Endothelial cell of umbilical vein (primary cell): ENCODE measurements around the gene AGGF1. TPM values are rescaled to one million over a fixed set of nuclear protein-coding genes. Genes with fewer than 3 reads are reported as not detected.

Experiments
- BruUV-seq: library from RNA; stranded (reverse); fragments of 400-500 nt; replicated peaks from 2 replicates; lab custom pipeline; 2021; lab: Mats Ljungman, UMichigan
- CTCF ChIA-PET: fragments of 300-600, 350-600 bp; sonication (Branson Sonifier 250); formaldehyde crosslinking; loops from one replicate; lab custom pipeline; 2021; ENCODE audit warnings: antibody characterized with exemption, inconsistent platforms; lab: Charles Lee
- POLR2A ChIA-PET: fragments of 300-600, 350-600 bp; sonication (Branson Sonifier 250); formaldehyde crosslinking; loops from one replicate; lab custom pipeline; 2021; ENCODE audit warnings: antibody characterized with exemption, inconsistent platforms; lab: Charles Lee
- DNase-seq: peaks from one replicate; pipeline ENCODE4 v3.0.0-alpha.2; 2011; ENCODE audit warnings: low read depth, low spot score
- FAIRE-seq: peaks from 2 replicates; lab custom pipeline; 2011; peaks lifted over from hg19 to GRCh38; lab: Jason Lieb, UNC
- H2AFZ ChIP-seq: 2 replicates; pipeline ENCODE4 v1.6.0; 2012; ENCODE audit warnings: low read depth, low read length, control low read depth, inconsistent platforms
- H3K27ac ChIP-seq: 2 replicates; pipeline ENCODE4 v1.5.1; 2011; ENCODE audit warnings: low read depth, mild to moderate bottlenecking, control low read depth, low read length, moderate library complexity; ENCODE audit not compliant: insufficient read depth
- H3K27me3 ChIP-seq, 2 experiments: 2 replicates each; pipeline versions ENCODE4 v1.6.0 to v1.6.1; 2011; ENCODE audit warnings: low read length in 2 of 2, mixed read lengths in 1 of 2; ENCODE audit not compliant: control insufficient read depth in 2 of 2, insufficient read depth in 2 of 2
- H3K36me3 ChIP-seq, 2 experiments: 2 replicates in 1 of 2; 3 replicates in 1 of 2; pipeline ENCODE4 v1.5.1; 2011; ENCODE audit warnings: low read length in 2 of 2, mild to moderate bottlenecking in 1 of 2, moderate library complexity in 1 of 2; ENCODE audit not compliant: control insufficient read depth in 2 of 2, insufficient read depth in 2 of 2; ENCODE audit errors: extremely low read depth in 1 of 2
- H3K4me1 ChIP-seq: 3 replicates; pipeline ENCODE4 v1.5.1; 2011; ENCODE audit warnings: mild to moderate bottlenecking, low read length; ENCODE audit not compliant: control insufficient read depth, insufficient read depth; ENCODE audit errors: extremely low read depth
- H3K4me2 ChIP-seq: 2 replicates; pipeline ENCODE4 v1.6.1; 2011; ENCODE audit warnings: low read length, control low read depth, mixed read lengths; ENCODE audit not compliant: insufficient read depth
- H3K4me3 ChIP-seq, 3 experiments: fragments of 200-600 bp in 1 of 3; sonication (generic), shearing (Covaris generic) in 1 of 3; replicated peaks in 1 of 3; 2 replicates each; pipeline ENCODE4 v1.5.1; 2011 to 2016; ENCODE audit warnings: control low read depth in 3 of 3, low read length in 3 of 3, mild to moderate bottlenecking in 2 of 3, inconsistent platforms in 1 of 3, low read depth in 1 of 3, moderate library complexity in 1 of 3; ENCODE audit not compliant: insufficient read depth in 1 of 3
- H3K79me2 ChIP-seq: 2 replicates; pipeline ENCODE4 v1.6.0; 2012; ENCODE audit warnings: low read length, inconsistent platforms; ENCODE audit not compliant: control insufficient read depth, insufficient read depth
- H3K9ac ChIP-seq: replicated peaks from 2 replicates; pipeline ENCODE3; 2011; ENCODE audit warnings: low read length, control low read depth; ENCODE audit not compliant: insufficient read depth; ENCODE audit errors: extremely low read depth
- H3K9me1 ChIP-seq: replicated peaks from 3 replicates; pipeline ENCODE4 v1.6.0; 2011; ENCODE audit warnings: mild to moderate bottlenecking, low read length; ENCODE audit not compliant: control insufficient read depth, insufficient read depth; ENCODE audit errors: extremely low read depth
- H3K9me3 ChIP-seq: replicated peaks from 2 replicates; pipeline ENCODE4 v1.5.1; 2012; ENCODE audit warnings: low read length, inconsistent platforms; ENCODE audit not compliant: control insufficient read depth, insufficient read depth
- H4K20me1 ChIP-seq: replicated peaks from 2 replicates; pipeline ENCODE3; 2011; ENCODE audit warnings: mild to moderate bottlenecking, low read length; ENCODE audit not compliant: control insufficient read depth, insufficient read depth; ENCODE audit errors: extremely low read depth
- EZH2 ChIP-seq: IDR thresholded peaks from 2 replicates; pipeline ENCODE4 v1.6.1; 2012; ENCODE audit warnings: borderline replicate concordance, low read depth, mild to moderate bottlenecking, moderate library complexity, low read length, inconsistent platforms; ENCODE audit not compliant: severe bottlenecking
- FOS ChIP-seq: IDR thresholded peaks from 2 replicates; pipeline ENCODE4 v1.6.1; 2011; ENCODE audit warnings: mild to moderate bottlenecking, low read length, moderate library complexity, borderline replicate concordance; ENCODE audit not compliant: insufficient read depth
- MYC ChIP-seq: IDR thresholded peaks from one replicate; pipeline ENCODE4 v1.6.1; 2011; ENCODE audit warnings: mild to moderate bottlenecking, low read depth, low read length
- POLR2A ChIP-seq: IDR thresholded peaks from 2 replicates; pipeline ENCODE4 v1.6.1; 2012; ENCODE audit warnings: low read depth, mild to moderate bottlenecking, control low read depth, low read length
- dilution Hi-C: fragments of 300-500 bp; cut with MboI; formaldehyde crosslinking; loops from one replicate; pipeline ENCODE4 v1.15.0; 2019; ENCODE audit warnings: low sequenced_read_pairs; ENCODE audit not compliant: extremely low pct_ligation_motif_present
- intact Hi-C: fragments of 100-400 bp; cut with micrococcal nuclease; formaldehyde crosslinking; loops from one replicate; pipeline ENCODE4 v1.10.0; 2022
- polyA plus RNA-seq, 4 experiments: library from polyadenylated mRNA; depleted of rRNA in 3 of 4; stranded (reverse) in 3 of 4; unstranded in 1 of 4; fragments of >200 nt; gene quantifications; 2 replicates each; pipeline versions ENCODE4 v1.2.1 to v1.2.3, GENCODE V29; 2011 to 2012; ENCODE audit warnings: missing spikeins in 1 of 4
- total RNA-seq: library from RNA; stranded (reverse); gene quantifications from 2 replicates; pipeline ENCODE4 v1.2.3, GENCODE V29; 2021
- TF ChIP-seq, protein P1 (sequence below): IDR thresholded peaks from 2 replicates; pipeline ENCODE4 v1.6.1; 2011; ENCODE audit not compliant: insufficient read depth, insufficient read length
- TF ChIP-seq, protein P2 (sequence below), 2 donors: IDR thresholded peaks; 1 replicate in 1 of 2; 2 replicates in 1 of 2; pipeline ENCODE4 v1.5.1; 2011; ENCODE audit warnings: low read length in 2 of 2, mild to moderate bottlenecking in 2 of 2, moderate library complexity in 2 of 2, control low read depth in 1 of 2, inconsistent platforms in 1 of 2, low read depth in 1 of 2; ENCODE audit not compliant: insufficient read depth in 1 of 2; ENCODE audit errors: extremely low read depth in 1 of 2

AGGF1 gene
- total and polyA plus RNA-seq, 2 donors (not counting 3 experiments of a cell fraction or from before 2014, with no cell fraction given), result 6.7 to 19.9 TPM

DNA sequence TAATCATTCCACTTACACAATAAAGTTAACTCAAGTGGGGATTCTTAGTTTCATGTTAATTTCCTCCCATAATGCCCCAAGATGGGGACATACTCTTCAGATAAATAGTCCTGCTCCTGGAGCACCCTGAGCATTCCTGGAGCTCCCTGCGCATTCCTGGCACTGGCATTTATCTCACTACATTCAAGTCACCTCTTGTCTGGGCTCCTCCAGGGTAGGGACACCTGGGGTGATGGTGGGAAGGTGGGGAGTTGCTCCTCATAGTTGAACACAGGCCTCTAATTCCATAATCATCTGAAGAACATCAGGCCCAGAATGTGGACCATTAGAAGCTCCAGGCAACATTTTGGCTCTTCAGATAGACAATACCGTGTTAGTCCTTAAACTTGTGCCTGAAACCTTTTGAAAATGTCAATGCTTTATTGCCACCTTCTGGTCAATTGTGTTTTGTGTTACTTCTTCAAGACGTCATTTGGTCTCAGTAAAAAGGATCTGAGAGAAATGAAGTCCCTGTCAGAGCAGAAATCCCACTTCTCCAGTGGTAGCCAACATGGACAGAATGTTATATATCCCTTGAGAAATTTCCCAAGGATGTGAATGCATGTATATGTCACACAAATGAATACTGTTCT is 14.2 kb upstream of the AGGF1 start:
- POLR2A ChIA-PET, result no interaction called here
- no peaks in the 10 kb centered on the region for H3K9me3 ChIP-seq

More for the DNA sequence above, 14.2 kb upstream of the AGGF1 start:
- dilution Hi-C loops (no loop called here), intact Hi-C loops (loop anchor here (1.0 kb wide), 3 partner anchors 148 to 415 kb away; partner anchors contain the start of gene F2R)
- TF ChIP-seq, protein P1, sequence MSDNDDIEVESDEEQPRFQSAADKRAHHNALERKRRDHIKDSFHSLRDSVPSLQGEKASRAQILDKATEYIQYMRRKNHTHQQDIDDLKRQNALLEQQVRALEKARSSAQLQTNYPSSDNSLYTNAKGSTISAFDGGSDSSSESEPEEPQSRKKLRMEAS, result no peak
- TF ChIP-seq, protein P2, sequence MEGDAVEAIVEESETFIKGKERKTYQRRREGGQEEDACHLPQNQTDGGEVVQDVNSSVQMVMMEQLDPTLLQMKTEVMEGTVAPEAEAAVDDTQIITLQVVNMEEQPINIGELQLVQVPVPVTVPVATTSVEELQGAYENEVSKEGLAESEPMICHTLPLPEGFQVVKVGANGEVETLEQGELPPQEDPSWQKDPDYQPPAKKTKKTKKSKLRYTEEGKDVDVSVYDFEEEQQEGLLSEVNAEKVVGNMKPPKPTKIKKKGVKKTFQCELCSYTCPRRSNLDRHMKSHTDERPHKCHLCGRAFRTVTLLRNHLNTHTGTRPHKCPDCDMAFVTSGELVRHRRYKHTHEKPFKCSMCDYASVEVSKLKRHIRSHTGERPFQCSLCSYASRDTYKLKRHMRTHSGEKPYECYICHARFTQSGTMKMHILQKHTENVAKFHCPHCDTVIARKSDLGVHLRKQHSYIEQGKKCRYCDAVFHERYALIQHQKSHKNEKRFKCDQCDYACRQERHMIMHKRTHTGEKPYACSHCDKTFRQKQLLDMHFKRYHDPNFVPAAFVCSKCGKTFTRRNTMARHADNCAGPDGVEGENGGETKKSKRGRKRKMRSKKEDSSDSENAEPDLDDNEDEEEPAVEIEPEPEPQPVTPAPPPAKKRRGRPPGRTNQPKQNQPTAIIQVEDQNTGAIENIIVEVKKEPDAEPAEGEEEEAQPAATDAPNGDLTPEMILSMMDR (IDR thresholded peaks at IDR 0.05; ENCODE audit: extremely low read depth in 1 of 2, insufficient read depth in 1 of 2, low read depth in 1 of 2, low read length in 2 of 2), result peak; percentile 9 to 18
- TF ChIP-seq FOS (no peak), POLR2A (no peak), MYC (no peak), EZH2 (no peak)
- H3K9me1 ChIP-seq, result no peaks in the 10 kb centered on the region
- FAIRE-seq (peak; percentile 81), DNase-seq (peak; percentile 66)
- CTCF ChIA-PET, result interaction anchor here (0.9 to 3.9 kb wide), 12 partner anchors 9 to 430 kb away, joined by 3 to 63 read pairs (median 4); partner anchors contain the start of gene AGGF1
- H3K4me1 ChIP-seq, result no peaks in the 10 kb centered on the region
- BruUV-seq, result no TSS peak
- no peak overlapping the region for H3K9ac ChIP-seq
- H3K4me2 ChIP-seq, result no peak overlapping the region
- H3K4me3 ChIP-seq, result no peak overlapping the region
- H3K36me3 ChIP-seq, result no peaks in the 10 kb centered on the region
- H3K27me3 ChIP-seq, result peaks cover 13 to 14% of the 10 kb centered on the region in 2 experiments
- H2AFZ ChIP-seq, result no peak overlapping the region
- H3K27ac ChIP-seq, result no peak overlapping the region
- H4K20me1 ChIP-seq, result no peaks in the 10 kb centered on the region
- no peaks in the 10 kb centered on the region for H3K79me2 ChIP-seq
